OCI-LY1 (cell line): Measurements from ENCODE around the gene NRCAM.
A peak's percentile ranks its signal among the peaks of the same experiment; 100 is the strongest.

Source experiments
- CTCF ChIP-seq: fragments of 200-600 bp; sonication (generic), shearing (Covaris generic); IDR thresholded peaks from 2 replicates; pipeline ENCODE4 v1.5.1; 2017; ENCODE audit warnings: mild to moderate bottlenecking, antibody characterized with exemption, low read length, moderate library complexity, mixed read lengths
- EZH2 ChIP-seq: fragments of 200-600 bp; sonication (generic), shearing (Covaris generic); IDR thresholded peaks from 2 replicates; pipeline ENCODE4 v1.8.0; 2017; ENCODE audit warnings: borderline replicate concordance, mixed run types, mild to moderate bottlenecking, antibody characterized with exemption, low read length, moderate library complexity, mixed read lengths

- peak; percentile 76 for TF ChIP-seq CTCF
- TF ChIP-seq EZH2, result no peak
Measured at GRCh38 chr7:108384716-108385483, 71.3 kb downstream of the NRCAM start.
